T-helper 2 cell treated with Interferon-gamma antibody and Interleukin-4, amounts not matched to agents 5 μg/mL and 100 μg/mL, for 36 hours (primary cell): ENCODE results near the gene TCL1B.

Experiments used
- DNase-seq: peaks from one replicate; pipeline ENCODE4 v3.0.0; 2021; ENCODE audit warnings: low spot score
- H3K27ac Mint-ChIP-seq: one replicate; pipeline ENCODE4 v1.8.0; 2021; ENCODE audit warnings: mild to moderate bottlenecking, mixed read lengths
- H3K27me3 Mint-ChIP-seq: one replicate; pipeline ENCODE4 v1.8.0; 2021; ENCODE audit warnings: low read depth, mixed read lengths
- H3K36me3 Mint-ChIP-seq: one replicate; pipeline ENCODE4 v1.8.0; 2021; ENCODE audit warnings: low read depth, mixed read lengths
- H3K4me1 Mint-ChIP-seq: one replicate; pipeline ENCODE4 v1.8.0; 2021; ENCODE audit warnings: low read depth, mixed read lengths
- H3K4me3 Mint-ChIP-seq: one replicate; pipeline ENCODE4 v1.8.0; 2022; ENCODE audit warnings: mild to moderate bottlenecking, moderate library complexity, mixed read lengths
- H3K9me3 Mint-ChIP-seq: one replicate; pipeline ENCODE4 v1.8.0; 2021; ENCODE audit warnings: mixed read lengths

The TCL1B gene, protein sequence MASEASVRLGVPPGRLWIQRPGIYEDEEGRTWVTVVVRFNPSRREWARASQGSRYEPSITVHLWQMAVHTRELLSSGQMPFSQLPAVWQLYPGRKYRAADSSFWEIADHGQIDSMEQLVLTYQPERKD

DNA sequence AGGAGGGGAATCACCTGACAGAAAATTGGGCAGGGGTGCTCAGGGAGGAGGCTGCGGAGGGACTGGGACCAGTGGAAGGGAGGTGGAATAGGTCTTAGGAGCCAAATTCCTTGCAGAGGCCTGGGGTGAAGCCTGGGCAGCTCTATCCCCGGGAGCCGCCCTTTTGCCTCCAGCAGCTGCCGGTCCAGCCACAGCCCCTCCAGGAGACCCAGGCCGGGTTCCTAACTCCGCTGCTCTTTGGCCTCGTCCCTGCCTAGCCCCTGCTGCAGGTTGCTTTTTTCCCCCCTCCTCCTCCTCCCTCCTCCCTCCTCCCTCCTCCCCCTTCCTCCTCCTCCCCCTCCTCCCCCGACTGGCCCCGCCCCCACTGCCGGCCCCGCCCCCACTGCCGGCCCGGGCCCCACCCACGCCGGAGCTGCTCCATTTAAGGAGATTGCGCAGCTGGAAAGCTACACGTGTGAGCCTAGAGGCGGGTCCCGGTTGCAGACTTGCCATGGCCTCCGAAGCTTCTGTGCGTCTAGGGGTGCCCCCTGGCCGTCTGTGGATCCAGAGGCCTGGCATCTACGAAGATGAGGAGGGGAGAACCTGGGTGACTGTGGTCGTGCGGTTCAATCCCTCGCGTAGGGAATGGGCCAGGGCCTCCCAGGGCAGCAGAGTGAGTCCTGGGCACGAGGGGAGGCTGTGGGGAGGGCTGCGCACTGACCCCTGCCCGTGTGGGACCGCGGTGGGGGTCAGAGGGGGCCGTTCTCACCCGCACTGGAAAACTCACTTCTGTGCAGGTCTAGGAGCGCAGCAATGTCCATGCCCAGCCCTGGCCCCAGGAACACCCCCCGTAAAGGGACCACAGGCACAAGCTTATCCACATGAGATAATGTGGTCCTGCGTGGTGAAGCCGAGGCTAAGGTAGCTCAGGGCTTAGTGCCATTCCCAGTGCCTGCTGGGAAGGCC lies at the start of gene TCL1B:
TCL1B (plus strand) TSS at position 449 of the 945 bp plus-strand sequence; CDS start at position 491, 42 bp downstream.
- Mint-ChIP-seq H3K27me3 (no peaks in the 10 kb centered on the region), H3K9me3 (no peaks in the 10 kb centered on the region), H3K27ac (no peak within 1 kb of the TSS), H3K36me3 (no peaks in the 10 kb centered on the region), H3K4me1 (no peaks in the 10 kb centered on the region), H3K4me3 (no peak within 1 kb of the TSS)
- DNase-seq: no peak

DNA sequence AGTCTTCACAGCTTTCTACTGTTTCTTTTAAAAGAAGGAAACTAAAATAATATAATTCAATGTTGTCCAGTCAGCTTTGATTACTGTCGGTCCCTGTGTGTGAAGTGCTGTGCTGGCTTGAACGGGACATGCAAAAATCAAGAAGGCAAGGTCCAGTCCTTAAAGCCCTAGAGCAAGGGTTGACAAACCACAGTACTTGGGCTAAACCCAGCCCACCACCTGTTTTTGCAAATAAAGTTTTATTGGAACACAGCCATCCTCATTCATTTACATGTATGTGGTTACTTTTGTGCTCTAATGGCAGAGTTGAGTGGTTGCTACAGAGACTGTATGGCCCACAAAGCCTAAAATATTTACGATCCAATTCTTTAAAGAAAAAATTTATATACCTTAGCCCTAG lies 41.2 kb upstream of the TCL1B start:
- Mint-ChIP-seq H3K4me3 (no peak overlapping the region), H3K4me1 (no peaks in the 10 kb centered on the region), H3K27me3 (no peaks in the 10 kb centered on the region), H3K36me3 (no peaks in the 10 kb centered on the region), H3K9me3 (no peaks in the 10 kb centered on the region), H3K27ac (no peak overlapping the region)
- DNase-seq: no peak

DNA sequence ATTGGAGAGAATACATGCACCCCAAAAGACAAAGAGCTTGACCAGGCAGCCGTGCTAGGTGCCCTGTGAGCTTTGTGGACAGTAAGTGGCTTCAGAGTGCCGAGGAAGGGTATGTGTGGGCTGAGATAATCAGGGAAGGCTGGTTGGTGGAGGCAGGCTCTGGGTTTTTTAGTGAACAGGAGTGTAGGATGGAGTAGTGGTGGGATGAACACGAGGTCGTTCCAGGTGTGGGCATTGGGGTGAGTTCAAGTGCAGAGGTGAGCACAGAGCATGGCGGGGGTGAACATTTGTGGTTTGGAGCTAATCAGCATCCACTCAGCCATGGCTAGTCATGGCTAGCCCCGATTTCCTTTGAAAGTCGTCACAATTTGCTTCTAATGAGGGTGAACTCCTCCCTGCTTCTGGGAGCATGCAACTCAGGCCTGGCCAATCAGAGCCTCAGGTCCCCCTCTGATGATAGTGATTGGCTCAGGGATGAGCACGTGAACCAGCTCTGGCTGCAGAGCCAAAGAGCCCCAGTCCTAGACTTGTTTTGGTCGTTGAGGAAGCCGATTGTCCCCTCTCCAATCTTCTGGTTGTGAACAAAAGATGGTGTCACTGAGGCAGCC lies 40.7 kb upstream of the TCL1B start:
- Mint-ChIP-seq H3K9me3 (no peaks in the 10 kb centered on the region), H3K27ac (no peak overlapping the region), H3K36me3 (no peaks in the 10 kb centered on the region), H3K4me1 (no peaks in the 10 kb centered on the region), H3K27me3 (no peaks in the 10 kb centered on the region), H3K4me3 (no peak overlapping the region)
- DNase-seq: no peak

DNA sequence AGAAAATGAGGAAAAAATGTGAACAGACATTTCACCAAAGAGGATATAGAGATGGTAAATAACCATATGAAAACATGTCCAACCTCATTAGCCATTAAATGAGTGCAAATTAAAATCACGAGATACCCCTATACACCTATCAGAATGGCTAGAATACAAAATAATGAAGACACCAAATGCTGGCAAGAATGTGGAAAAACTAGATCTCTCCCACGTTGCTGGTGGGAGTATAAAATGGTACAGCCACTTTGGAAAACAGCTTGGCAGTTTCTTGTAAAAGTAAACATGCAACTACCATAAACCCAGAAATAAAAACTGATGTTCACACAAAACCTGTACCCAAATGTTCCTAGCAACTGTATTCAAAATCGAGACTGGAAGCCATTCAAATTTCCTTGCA lies 38.3 kb upstream of the TCL1B start:
- H3K4me3 Mint-ChIP-seq: no peak overlapping the region
- no peak for DNase-seq
- peaks cover 1% of the 10 kb centered on the region for H3K4me1 Mint-ChIP-seq
- H3K36me3 Mint-ChIP-seq: no peaks in the 10 kb centered on the region
- no peak overlapping the region for H3K27ac Mint-ChIP-seq
- H3K27me3 Mint-ChIP-seq: peaks cover 4% of the 10 kb centered on the region
- no peaks in the 10 kb centered on the region for H3K9me3 Mint-ChIP-seq

DNA sequence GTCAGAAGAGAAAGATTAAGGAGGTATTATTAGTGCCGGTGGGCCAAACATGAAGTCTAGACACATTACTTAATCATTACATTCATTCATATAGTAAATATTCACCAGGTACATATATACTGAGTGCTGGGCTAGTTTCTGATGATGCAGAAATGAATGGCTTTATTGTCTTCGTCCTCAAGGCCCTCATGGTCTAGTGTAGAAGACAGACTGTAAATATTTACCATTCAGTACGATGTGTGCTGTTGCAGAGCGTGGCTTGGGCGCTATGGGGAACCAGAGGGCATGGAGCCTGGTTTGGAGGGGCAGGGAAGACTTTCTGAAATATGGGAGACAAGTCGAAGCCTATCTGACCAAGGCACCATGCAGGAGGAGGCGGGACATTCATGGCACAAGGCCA lies 37.0 kb upstream of the TCL1B start:
- Mint-ChIP-seq H3K4me1 (peaks cover 1% of the 10 kb centered on the region), H3K36me3 (no peaks in the 10 kb centered on the region), H3K4me3 (no peak overlapping the region), H3K9me3 (no peaks in the 10 kb centered on the region), H3K27me3 (peaks cover 4% of the 10 kb centered on the region), H3K27ac (no peak overlapping the region)
- DNase-seq: no peak

DNA sequence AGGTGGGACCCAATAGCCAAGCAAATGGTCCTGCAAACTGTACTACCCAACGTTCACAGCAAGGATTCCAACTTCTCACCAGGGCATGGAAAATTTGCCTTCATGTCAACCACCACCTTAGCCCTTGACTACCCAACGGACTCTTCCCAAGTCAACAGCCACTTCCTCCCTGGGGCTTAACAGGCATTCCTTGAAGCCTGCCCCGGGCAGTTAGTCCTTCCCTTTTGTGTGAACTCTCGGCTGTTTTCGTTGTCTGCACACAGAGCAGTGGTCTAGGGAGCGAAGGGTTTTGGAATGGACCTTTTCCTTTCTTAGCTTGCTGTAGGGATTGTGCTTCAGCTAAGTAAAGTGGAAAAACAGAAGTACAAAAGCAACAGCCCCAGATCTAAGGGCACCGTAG lies 35.2 kb upstream of the TCL1B start:
- H3K9me3 Mint-ChIP-seq: no peaks in the 10 kb centered on the region
- H3K27ac Mint-ChIP-seq: no peak overlapping the region
- peaks cover 9% of the 10 kb centered on the region for H3K27me3 Mint-ChIP-seq
- no peak overlapping the region for H3K4me3 Mint-ChIP-seq
- DNase-seq: no peak
- H3K4me1 Mint-ChIP-seq: peaks cover 1% of the 10 kb centered on the region
- no peaks in the 10 kb centered on the region for H3K36me3 Mint-ChIP-seq

DNA sequence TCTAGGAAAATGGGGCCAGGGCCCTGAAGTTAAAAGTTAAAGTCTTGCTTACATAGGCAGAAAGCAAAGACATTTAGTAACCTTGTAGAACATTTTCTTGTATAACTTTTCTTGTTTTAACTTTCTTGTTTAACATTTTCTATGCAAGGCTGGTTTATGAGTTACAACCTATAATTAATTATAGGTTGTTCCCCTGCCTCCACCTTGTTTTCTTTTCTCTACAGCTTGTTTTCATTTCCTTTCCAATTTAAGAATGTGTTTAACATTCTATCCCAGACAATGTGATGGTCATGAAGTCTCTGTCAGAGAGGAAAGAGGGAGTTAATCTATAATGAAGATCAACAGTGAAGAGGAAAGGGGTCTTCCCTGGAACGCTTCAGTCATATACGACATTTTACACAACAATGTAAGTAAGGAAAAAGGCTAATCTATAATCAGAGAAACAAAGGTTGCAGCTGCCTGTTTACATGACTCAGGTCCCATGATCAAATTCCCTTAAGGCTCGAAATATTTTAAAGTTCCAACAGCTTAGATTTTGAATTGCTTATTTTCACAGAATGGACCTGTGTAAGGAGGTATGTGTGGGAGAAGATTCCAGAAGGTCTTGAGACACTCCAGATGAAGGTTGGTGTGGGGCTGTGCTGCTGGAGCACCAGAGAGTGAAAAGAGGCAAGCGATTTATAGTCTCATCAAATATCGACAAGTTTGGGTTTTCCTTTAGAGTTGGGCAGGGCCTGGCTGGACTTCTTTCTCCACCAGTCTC lies 34.2 kb upstream of the TCL1B start:
- Mint-ChIP-seq H3K4me1 (peaks cover 1% of the 10 kb centered on the region), H3K36me3 (no peaks in the 10 kb centered on the region), H3K9me3 (no peaks in the 10 kb centered on the region), H3K27ac (no peak overlapping the region), H3K4me3 (no peak overlapping the region), H3K27me3 (peaks cover 9% of the 10 kb centered on the region)
- no peak for DNase-seq

DNA sequence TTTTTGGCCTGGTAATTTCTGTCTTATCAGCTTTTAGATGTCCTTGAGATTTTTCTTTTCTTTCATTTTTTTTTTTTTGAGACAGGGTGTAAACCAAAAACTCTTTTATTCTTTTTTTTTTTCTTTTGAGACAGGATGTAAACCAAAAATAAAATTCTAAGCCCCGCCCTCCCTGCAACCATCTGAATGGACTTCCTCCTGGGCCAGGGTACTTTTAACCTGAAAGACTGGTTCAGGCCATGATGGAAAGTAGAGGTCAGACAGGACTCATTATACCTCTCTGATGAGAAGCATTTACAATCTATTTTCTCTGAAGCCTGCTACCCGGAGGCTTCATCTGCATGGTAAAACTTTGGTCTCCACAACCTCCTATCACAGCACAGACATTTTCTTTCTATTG lies 33.5 kb upstream of the TCL1B start:
- H3K4me3 Mint-ChIP-seq: no peak overlapping the region
- H3K9me3 Mint-ChIP-seq: no peaks in the 10 kb centered on the region
- DNase-seq: no peak
- H3K4me1 Mint-ChIP-seq: peaks cover 1% of the 10 kb centered on the region
- H3K36me3 Mint-ChIP-seq: no peaks in the 10 kb centered on the region
- no peak overlapping the region for H3K27ac Mint-ChIP-seq
- H3K27me3 Mint-ChIP-seq: peaks cover 9% of the 10 kb centered on the region

DNA sequence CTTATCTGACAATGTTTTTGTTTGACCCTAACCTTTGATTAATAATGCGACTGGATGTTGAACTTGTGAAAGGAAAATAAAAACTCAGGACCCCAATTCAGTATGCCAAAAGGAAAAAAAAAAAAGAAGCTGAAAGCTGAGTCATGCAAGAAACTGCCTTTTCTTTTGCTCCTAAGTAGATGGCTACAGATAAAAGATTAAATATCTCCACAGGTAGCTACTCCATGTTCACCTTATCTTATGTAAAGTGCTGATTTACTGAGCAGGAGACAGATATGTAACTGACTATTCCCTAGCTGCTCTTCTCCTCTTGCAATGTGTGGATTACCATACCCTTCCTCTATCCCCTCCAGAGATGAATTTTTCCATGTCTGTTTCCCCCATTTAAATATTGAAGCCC lies 30.8 kb upstream of the TCL1B start:
- DNase-seq: no peak
- H3K4me3 Mint-ChIP-seq: no peak overlapping the region
- no peaks in the 10 kb centered on the region for H3K9me3 Mint-ChIP-seq
- H3K27me3 Mint-ChIP-seq: peaks cover 9% of the 10 kb centered on the region
- no peak overlapping the region for H3K27ac Mint-ChIP-seq
- H3K36me3 Mint-ChIP-seq: no peaks in the 10 kb centered on the region
- H3K4me1 Mint-ChIP-seq: peaks cover 1% of the 10 kb centered on the region

DNA sequence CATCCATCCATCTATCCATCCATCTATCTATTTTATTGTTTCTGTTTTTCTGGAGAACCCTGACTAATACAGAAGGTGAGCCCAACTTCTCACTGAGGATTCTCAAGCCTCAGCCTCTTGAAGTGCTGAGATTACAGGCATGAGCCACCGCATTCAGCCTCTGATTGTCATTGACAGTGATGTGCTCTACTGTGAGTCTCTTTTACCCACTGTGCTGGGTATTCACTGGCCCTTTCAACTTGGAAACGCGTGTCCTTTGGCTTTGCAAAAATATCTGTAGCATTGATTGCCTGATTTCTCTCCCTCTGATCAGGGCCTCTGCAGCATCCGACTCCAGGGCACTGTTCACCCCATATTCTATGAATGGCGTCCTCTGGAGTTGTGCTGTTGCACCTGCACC lies 29.6 kb upstream of the TCL1B start:
- H3K4me3 Mint-ChIP-seq: no peak overlapping the region
- H3K36me3 Mint-ChIP-seq: no peaks in the 10 kb centered on the region
- H3K27ac Mint-ChIP-seq: no peak overlapping the region
- peaks cover 1% of the 10 kb centered on the region for H3K4me1 Mint-ChIP-seq
- H3K27me3 Mint-ChIP-seq: peaks cover 9% of the 10 kb centered on the region
- no peaks in the 10 kb centered on the region for H3K9me3 Mint-ChIP-seq
- no peak for DNase-seq

DNA sequence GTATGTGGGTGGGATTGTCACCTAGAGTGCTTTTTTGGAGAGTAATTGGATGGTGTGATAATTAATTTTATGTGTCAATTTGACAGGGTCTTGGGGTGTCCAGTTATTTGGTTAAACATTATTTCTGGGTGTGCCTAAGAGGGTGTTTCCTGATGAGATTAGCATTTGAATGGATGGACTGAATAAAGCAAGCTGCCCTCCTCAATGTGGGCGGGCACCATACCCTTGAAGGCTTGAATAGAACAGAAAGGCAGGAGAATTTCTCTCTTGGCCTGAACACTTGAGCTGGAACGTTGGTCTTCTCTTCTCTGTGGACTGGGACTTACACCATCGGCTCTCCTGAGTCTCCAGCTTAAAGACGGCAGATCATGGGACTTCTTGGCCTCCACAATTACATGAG lies 28.8 kb upstream of the TCL1B start:
- no peak overlapping the region for H3K4me3 Mint-ChIP-seq
- no peaks in the 10 kb centered on the region for H3K36me3 Mint-ChIP-seq
- H3K27me3 Mint-ChIP-seq: peaks cover 6% of the 10 kb centered on the region
- DNase-seq: no peak
- no peak overlapping the region for H3K27ac Mint-ChIP-seq
- H3K4me1 Mint-ChIP-seq: peaks cover 3% of the 10 kb centered on the region
- H3K9me3 Mint-ChIP-seq: no peaks in the 10 kb centered on the region

DNA sequence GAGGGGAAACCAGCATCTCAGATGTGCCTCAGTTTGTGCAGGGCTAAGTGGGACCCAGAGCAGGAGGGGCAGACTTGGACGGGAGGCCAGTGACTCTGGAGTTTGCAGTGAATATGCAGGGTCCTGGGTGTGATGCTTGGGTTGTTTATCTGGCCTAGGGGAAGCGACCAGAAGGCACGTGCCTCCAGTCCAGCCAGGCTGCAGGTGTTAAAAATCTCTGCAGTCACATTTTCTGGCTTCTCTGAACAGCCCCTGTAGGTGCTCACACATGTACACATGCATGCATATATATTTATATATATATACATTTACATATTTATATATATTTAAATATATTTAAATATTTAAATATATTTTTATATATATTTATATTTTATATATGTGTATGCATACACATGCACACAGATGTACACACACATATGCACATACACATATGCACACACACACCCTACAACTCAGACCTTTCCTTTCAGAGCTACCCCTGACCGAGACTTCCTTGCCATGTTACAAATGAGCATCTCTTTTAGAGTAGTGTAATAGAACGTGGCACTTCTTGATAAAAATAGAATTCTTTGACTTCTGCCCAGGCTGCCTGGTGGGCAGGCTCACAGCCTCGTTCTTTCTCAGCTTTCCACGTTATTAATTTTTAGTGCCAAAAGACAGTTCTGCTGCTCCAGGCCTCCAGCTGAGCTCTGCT lies 26.8 kb upstream of the TCL1B start:
- Mint-ChIP-seq H3K4me3 (no peak overlapping the region), H3K36me3 (no peaks in the 10 kb centered on the region), H3K27me3 (peaks cover 4% of the 10 kb centered on the region), H3K4me1 (peaks cover 1% of the 10 kb centered on the region), H3K9me3 (no peaks in the 10 kb centered on the region), H3K27ac (no peak overlapping the region)
- DNase-seq: no peak

DNA sequence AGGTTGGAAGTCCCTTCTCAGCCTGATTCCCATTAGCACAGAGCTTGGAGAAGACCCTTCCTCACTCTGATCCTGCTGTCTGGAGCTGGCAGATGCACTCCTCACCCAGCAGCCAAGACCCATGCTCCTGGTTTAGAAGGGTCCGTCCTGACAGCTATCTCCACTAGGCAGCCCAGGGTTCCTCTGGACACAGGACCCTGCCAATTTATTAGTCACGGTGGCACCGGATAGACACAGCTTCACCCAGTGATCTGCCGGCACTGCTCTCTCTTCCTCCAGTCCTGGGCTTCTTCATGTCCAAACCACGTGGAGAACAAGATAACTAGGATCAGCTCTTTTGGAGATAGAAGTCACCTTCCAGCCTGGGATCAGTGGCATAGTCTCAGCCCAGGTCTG lies 26.2 kb upstream of the TCL1B start:
- Mint-ChIP-seq H3K27me3 (no peaks in the 10 kb centered on the region), H3K36me3 (no peaks in the 10 kb centered on the region), H3K4me1 (peaks cover 1% of the 10 kb centered on the region), H3K27ac (no peak overlapping the region), H3K9me3 (no peaks in the 10 kb centered on the region), H3K4me3 (no peak overlapping the region)
- no peak for DNase-seq
